ENCODE results near the gene ATP8B2.

DNA sequence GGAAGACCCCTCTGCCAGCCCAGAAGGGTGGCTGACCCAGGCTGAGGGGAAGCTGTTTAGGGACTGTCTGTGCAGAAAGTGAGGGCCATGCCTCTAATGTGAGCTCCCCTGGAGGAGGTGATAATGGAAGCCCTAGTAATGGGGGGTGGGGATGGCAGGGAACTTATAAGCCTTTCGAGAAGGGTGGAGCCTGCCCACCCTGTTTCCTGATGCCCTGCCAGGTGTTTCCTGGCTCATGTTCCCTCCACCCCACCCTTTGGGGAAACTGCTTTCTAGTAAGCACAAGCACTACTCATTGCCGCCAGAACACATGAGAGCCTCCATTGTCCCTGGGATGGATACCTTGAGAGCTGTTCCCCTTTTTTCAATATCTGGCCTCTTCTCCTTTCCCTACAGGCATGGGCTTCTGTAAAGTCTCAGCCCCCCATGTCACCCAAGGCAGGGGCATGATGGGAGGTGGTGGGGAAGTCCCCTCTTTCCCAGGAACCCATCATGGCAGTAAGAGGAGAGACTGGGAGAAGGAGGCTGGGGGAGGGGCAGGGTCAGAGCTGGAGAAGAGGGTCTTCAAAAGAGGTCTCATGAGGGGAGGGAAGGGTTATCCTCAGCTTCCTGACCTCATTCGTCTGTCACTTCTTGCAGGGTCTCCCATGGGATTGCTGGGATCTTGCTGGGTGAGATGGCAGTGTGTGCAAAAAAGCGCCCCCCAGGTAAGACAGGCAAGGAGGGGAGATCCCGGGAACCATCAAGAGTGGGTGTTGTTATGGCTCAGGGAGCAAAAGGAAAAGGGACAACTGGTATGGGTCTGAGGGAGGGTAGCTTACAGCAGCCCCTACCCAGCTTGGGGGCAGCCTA, 2.4 kb downstream of the ATP8B2 start:
- TF ChIP-seq ZSCAN4 (tag by site-specific recombination; IDR thresholded peaks at IDR 0.05) (0 out of 2 replicates have a peak, but pooled peaks have one; percentile 17), ZNF266 (tag by site-specific recombination; IDR thresholded peaks at IDR 0.05; ENCODE audit: low read depth) (no peak), ZNF140 (tag by site-specific recombination; IDR thresholded peaks at IDR 0.05) (no peak), ZNF239 (tag by site-specific recombination; IDR thresholded peaks at IDR 0.05) (no peak), ZNF510 (tag by site-specific recombination; IDR thresholded peaks at IDR 0.05; ENCODE audit: insufficient replicate concordance) (no peak)
- TF ChIP-seq, protein P1, sequence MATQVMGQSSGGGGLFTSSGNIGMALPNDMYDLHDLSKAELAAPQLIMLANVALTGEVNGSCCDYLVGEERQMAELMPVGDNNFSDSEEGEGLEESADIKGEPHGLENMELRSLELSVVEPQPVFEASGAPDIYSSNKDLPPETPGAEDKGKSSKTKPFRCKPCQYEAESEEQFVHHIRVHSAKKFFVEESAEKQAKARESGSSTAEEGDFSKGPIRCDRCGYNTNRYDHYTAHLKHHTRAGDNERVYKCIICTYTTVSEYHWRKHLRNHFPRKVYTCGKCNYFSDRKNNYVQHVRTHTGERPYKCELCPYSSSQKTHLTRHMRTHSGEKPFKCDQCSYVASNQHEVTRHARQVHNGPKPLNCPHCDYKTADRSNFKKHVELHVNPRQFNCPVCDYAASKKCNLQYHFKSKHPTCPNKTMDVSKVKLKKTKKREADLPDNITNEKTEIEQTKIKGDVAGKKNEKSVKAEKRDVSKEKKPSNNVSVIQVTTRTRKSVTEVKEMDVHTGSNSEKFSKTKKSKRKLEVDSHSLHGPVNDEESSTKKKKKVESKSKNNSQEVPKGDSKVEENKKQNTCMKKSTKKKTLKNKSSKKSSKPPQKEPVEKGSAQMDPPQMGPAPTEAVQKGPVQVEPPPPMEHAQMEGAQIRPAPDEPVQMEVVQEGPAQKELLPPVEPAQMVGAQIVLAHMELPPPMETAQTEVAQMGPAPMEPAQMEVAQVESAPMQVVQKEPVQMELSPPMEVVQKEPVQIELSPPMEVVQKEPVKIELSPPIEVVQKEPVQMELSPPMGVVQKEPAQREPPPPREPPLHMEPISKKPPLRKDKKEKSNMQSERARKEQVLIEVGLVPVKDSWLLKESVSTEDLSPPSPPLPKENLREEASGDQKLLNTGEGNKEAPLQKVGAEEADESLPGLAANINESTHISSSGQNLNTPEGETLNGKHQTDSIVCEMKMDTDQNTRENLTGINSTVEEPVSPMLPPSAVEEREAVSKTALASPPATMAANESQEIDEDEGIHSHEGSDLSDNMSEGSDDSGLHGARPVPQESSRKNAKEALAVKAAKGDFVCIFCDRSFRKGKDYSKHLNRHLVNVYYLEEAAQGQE (tag by site-specific recombination; IDR thresholded peaks at IDR 0.05) = no peak
- TF ChIP-seq, protein P2, sequence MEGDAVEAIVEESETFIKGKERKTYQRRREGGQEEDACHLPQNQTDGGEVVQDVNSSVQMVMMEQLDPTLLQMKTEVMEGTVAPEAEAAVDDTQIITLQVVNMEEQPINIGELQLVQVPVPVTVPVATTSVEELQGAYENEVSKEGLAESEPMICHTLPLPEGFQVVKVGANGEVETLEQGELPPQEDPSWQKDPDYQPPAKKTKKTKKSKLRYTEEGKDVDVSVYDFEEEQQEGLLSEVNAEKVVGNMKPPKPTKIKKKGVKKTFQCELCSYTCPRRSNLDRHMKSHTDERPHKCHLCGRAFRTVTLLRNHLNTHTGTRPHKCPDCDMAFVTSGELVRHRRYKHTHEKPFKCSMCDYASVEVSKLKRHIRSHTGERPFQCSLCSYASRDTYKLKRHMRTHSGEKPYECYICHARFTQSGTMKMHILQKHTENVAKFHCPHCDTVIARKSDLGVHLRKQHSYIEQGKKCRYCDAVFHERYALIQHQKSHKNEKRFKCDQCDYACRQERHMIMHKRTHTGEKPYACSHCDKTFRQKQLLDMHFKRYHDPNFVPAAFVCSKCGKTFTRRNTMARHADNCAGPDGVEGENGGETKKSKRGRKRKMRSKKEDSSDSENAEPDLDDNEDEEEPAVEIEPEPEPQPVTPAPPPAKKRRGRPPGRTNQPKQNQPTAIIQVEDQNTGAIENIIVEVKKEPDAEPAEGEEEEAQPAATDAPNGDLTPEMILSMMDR (tag by site-specific recombination; IDR thresholded peaks at IDR 0.05) = no peak
- TF ChIP-seq, protein P3, sequence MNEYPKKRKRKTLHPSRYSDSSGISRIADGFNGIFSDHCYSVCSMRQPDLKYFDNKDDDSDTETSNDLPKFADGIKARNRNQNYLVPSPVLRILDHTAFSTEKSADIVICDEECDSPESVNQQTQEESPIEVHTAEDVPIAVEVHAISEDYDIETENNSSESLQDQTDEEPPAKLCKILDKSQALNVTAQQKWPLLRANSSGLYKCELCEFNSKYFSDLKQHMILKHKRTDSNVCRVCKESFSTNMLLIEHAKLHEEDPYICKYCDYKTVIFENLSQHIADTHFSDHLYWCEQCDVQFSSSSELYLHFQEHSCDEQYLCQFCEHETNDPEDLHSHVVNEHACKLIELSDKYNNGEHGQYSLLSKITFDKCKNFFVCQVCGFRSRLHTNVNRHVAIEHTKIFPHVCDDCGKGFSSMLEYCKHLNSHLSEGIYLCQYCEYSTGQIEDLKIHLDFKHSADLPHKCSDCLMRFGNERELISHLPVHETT (tag by site-specific recombination; IDR thresholded peaks at IDR 0.05) = no peak

Data from HEK293 (cell line).